ENCODE measurements around the gene POLK.
"Not testable (repeated sequence)": the region's sequence is repeated elsewhere in the genome, so short reads cannot be mapped to it uniquely, and the experiment has no call there.

POLK gene

GRCh38 chr5:75471193-75471592 is 40.5 kb upstream of the POLK start:
- no peak for TF ChIP-seq CTCF (IDR thresholded peaks at IDR 0.05; ENCODE audit: borderline replicate concordance, insufficient read depth, low read depth, low read length)
- no peak overlapping the region for H3K4me3 ChIP-seq (ENCODE audit: low read depth, low read length)

GRCh38 chr5:75472973-75473372 is 38.7 kb upstream of the POLK start:
- no peak for TF ChIP-seq CTCF (IDR thresholded peaks at IDR 0.05; ENCODE audit: borderline replicate concordance, insufficient read depth, low read depth, low read length)
- H3K4me3 ChIP-seq (ENCODE audit: low read depth, low read length), result no peak overlapping the region

DNA sequence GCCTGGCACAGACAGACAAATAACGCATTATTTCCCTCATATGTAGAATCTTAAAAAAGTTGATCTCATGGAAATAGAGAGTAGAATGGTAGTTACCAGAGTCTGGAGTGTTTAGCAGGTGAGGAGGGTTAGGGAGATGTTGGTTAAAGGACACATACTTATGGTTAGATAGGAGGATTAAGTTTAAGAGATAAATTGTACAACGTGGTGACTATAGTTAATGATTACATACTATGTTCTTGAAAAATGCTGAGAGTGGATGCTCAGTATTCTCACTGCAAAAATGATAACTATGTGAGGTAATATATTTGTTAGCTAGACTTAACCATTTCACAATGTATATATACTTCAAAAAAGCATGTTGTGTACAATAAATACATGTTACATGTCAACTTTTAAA is 38.2 kb upstream of the POLK start:
- no peak for TF ChIP-seq CTCF (IDR thresholded peaks at IDR 0.05; ENCODE audit: borderline replicate concordance, insufficient read depth, low read depth, low read length)

DNA sequence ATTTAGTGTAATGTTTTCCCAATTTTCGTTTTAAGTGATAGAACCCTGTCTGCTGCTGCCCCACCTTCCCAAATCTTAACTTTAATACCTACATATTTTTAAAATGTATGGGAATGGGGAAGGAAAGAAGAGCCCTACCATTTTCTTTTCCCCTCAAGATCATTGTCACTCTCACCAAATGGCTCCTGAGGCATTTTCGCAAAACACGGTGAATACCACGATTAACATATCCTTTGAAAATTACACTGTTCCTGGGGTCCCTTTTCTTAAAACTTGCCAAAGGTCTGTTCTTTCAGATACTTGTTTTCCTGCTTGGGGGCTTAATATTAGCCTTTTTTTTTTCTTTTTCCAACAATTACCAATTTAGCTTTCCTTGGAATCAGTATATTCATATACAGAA is 36.3 kb upstream of the POLK start:
- H3K4me3 ChIP-seq (ENCODE audit: low read depth, low read length), result no peak overlapping the region
- no peak for TF ChIP-seq CTCF (IDR thresholded peaks at IDR 0.05; ENCODE audit: borderline replicate concordance, insufficient read depth, low read depth, low read length)

More for the DNA sequence above, 38.2 kb upstream of the POLK start:
- no peak overlapping the region for H3K4me3 ChIP-seq (ENCODE audit: low read depth, low read length)

GRCh38 chr5:75481024-75481423 is 30.7 kb upstream of the POLK start:
- H3K4me3 ChIP-seq (ENCODE audit: low read depth, low read length), result no peak overlapping the region
- no peak for TF ChIP-seq CTCF (IDR thresholded peaks at IDR 0.05; ENCODE audit: borderline replicate concordance, insufficient read depth, low read depth, low read length)

DNA sequence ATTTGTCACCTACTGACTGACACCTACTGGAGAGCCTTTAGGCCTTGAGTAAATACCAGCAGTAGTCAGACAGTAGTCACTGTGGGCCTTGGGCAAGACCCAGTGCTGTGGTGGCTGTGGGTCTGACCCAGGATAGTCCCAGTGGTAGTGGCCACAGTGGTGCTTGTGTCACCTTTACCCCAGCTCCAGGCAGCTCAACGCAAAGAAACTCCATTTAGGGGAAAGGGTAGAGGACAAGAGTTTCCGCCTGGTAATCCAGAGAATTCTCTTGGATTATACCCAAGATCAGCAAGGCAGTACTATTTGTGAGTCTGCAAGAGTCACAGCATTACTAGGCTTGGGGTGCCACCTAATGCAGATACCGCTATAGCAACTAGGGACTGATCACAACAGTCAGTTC is 29.2 kb upstream of the POLK start:
- TF ChIP-seq CTCF (IDR thresholded peaks at IDR 0.05; ENCODE audit: borderline replicate concordance, insufficient read depth, low read depth, low read length), result no peak
- no peak overlapping the region for H3K4me3 ChIP-seq (ENCODE audit: low read depth, low read length)

DNA sequence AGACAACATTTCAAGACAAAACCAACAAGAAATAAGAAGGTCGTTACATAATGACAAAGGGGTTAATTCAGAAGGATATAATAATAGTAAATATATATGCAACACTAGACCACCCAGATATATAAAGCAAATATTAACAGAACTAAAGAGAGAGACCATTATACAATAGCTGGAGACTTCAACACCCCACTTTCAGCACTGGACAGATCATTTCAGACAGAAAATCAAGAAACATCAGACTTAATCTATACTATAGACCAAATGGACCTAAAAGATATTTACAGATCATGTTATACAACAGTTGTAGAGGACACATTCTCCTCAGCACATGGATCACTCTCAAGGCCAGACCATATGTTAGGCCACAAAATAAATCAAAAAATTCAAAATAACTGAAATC is 27.1 kb upstream of the POLK start:
- H3K4me3 ChIP-seq (ENCODE audit: low read depth, low read length), result no peak overlapping the region
- TF ChIP-seq CTCF (IDR thresholded peaks at IDR 0.05; ENCODE audit: borderline replicate concordance, insufficient read depth, low read depth, low read length), result no peak

DNA sequence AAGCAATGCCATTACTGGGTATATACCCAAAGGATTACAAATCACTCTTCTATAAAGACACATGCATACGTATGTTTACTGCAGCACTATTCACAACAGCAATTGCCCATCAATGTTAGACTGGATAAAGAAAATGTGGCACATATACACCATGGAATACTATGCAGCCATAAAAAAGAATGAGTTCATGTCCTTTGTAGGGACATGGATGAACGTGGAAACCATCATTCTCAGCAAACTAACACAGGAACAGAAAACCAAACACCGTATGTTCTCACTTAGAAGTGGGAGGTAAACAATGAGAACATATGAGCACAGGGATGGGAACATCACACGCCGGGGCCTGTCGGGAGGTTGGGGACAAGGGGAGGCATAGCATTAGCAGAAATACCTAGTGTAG is 21.8 kb upstream of the POLK start:
- H3K4me3 ChIP-seq (ENCODE audit: low read depth, low read length), result not testable (repeated sequence)

All from GM12875 (cell line).